Fibroblast of the aortic adventitia (primary cell): ENCODE results near the gene ARHGAP26. TPM values are rescaled to one million over a fixed set of nuclear protein-coding genes. Genes with fewer than 3 reads are reported as not detected.
A peak's percentile ranks its signal among the peaks of the same experiment; 100 is the strongest.

Source experiments
- DNase-seq: peaks from one replicate; pipeline ENCODE4 v3.0.0-alpha.2; 2010; ENCODE audit warnings: low read depth
- H3K4me3 ChIP-seq: 2 replicates; pipeline ENCODE4 v1.5.1; 2011; ENCODE audit warnings: low read depth, mild to moderate bottlenecking, control low read depth, low read length, moderate library complexity
- total RNA-seq: library from RNA; depleted of rRNA; stranded (reverse); fragments of >200 nt; gene quantifications from 2 replicates; pipeline ENCODE4 v1.2.3, GENCODE V29; 2012; ENCODE audit warnings: low replicate concordance
- TF ChIP-seq, protein P1 (sequence below): IDR thresholded peaks from 2 replicates; pipeline ENCODE4 v1.5.1; 2011; ENCODE audit warnings: mild to moderate bottlenecking, low read length, control low read depth, inconsistent platforms; ENCODE audit not compliant: insufficient read depth

Gene ARHGAP26
- total RNA-seq, 1 donor, result 9.0 TPM

- no peak overlapping the region for H3K4me3 ChIP-seq
- TF ChIP-seq, protein P1, sequence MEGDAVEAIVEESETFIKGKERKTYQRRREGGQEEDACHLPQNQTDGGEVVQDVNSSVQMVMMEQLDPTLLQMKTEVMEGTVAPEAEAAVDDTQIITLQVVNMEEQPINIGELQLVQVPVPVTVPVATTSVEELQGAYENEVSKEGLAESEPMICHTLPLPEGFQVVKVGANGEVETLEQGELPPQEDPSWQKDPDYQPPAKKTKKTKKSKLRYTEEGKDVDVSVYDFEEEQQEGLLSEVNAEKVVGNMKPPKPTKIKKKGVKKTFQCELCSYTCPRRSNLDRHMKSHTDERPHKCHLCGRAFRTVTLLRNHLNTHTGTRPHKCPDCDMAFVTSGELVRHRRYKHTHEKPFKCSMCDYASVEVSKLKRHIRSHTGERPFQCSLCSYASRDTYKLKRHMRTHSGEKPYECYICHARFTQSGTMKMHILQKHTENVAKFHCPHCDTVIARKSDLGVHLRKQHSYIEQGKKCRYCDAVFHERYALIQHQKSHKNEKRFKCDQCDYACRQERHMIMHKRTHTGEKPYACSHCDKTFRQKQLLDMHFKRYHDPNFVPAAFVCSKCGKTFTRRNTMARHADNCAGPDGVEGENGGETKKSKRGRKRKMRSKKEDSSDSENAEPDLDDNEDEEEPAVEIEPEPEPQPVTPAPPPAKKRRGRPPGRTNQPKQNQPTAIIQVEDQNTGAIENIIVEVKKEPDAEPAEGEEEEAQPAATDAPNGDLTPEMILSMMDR, result no peak
- peak; percentile 85 for DNase-seq
These were observed 294.1 kb downstream of the ARHGAP26 start for GRCh38 chr5:143064218-143064641.

- DNase-seq, result no peak
- H3K4me3 ChIP-seq, result no peak overlapping the region
- TF ChIP-seq, protein P1, result no peak
These were observed 294.5 kb downstream of the ARHGAP26 start for GRCh38 chr5:143064676-143065075.

GRCh38 chr5:143065185-143065965 is 295.2 kb downstream of the ARHGAP26 start:
- H3K4me3 ChIP-seq, result no peak overlapping the region
- peak; percentile 97 for DNase-seq
- TF ChIP-seq, protein P1, result no peak

GRCh38 chr5:143065996-143066522 is 295.9 kb downstream of the ARHGAP26 start:
- no peak for DNase-seq
- no peak overlapping the region for H3K4me3 ChIP-seq
- TF ChIP-seq, protein P1, result no peak

GRCh38 chr5:143066556-143067281 is 296.5 kb downstream of the ARHGAP26 start:
- no peak for DNase-seq
- H3K4me3 ChIP-seq, result no peak overlapping the region
- TF ChIP-seq, protein P1, result no peak

- no peak for DNase-seq
- TF ChIP-seq, protein P1, result no peak
- H3K4me3 ChIP-seq, result no peak overlapping the region
These were observed 298.5 kb downstream of the ARHGAP26 start for GRCh38 chr5:143068712-143069111.
